MCF 10A (cell line): ENCODE results near the gene CCDC102B. TPM values are rescaled to one million over a fixed set of nuclear protein-coding genes. Genes with fewer than 3 reads are reported as not detected.

ENCODE experiments used
- BruUV-seq: library from RNA; stranded (reverse); fragments of 400-500 nt; replicated peaks from 2 replicates; lab custom pipeline; 2021; lab: Mats Ljungman, UMichigan
- CTCF ChIA-PET: fragments of 300-600 bp; sonication (Branson Sonifier 250); formaldehyde crosslinking; extraction: SDS; loops from one replicate; lab custom pipeline; 2021; ENCODE audit warnings: antibody characterized with exemption, inconsistent platforms; lab: Yijun Ruan, JAX
- POLR2A ChIA-PET: fragments of 300-600, 350-650 bp; sonication (Branson Sonifier 250); formaldehyde crosslinking; extraction: SDS; loops from one replicate; lab custom pipeline; 2020; ENCODE audit warnings: antibody characterized with exemption, inconsistent platforms; lab: Yijun Ruan, JAX
- DNase-seq: peaks from one replicate; pipeline ENCODE4 v3.0.0-alpha.2; 2018; ENCODE audit not compliant: unreplicated experiment
- H3K27ac Mint-ChIP-seq: one replicate; pipeline ENCODE4 v1.8.0; 2022; ENCODE audit warnings: mild to moderate bottlenecking, low read depth, mixed read lengths; ENCODE audit not compliant: unreplicated experiment
- H3K27me3 Mint-ChIP-seq: one replicate; pipeline ENCODE4 v1.8.0; 2022; ENCODE audit warnings: mixed read lengths; ENCODE audit not compliant: insufficient read depth, unreplicated experiment
- H3K36me3 Mint-ChIP-seq: one replicate; pipeline ENCODE4 v1.8.0; 2022; ENCODE audit warnings: mild to moderate bottlenecking, moderate library complexity, mixed read lengths; ENCODE audit not compliant: insufficient read depth, unreplicated experiment
- H3K4me1 Mint-ChIP-seq: one replicate; pipeline ENCODE4 v1.8.0; 2022; ENCODE audit warnings: mixed read lengths; ENCODE audit not compliant: insufficient read depth, unreplicated experiment
- H3K4me3 Mint-ChIP-seq: one replicate; pipeline ENCODE4 v1.8.0; 2022; ENCODE audit warnings: mild to moderate bottlenecking, moderate library complexity, mixed read lengths; ENCODE audit not compliant: unreplicated experiment
- H3K9me3 Mint-ChIP-seq: one replicate; pipeline ENCODE4 v1.8.0; 2022; ENCODE audit warnings: mixed read lengths; ENCODE audit not compliant: unreplicated experiment
- intact Hi-C: fragments of 100-400 bp; cut with micrococcal nuclease; formaldehyde crosslinking; loops from 2 replicates; pipeline ENCODE4 v1.14.1; 2022
- total RNA-seq: library from RNA; stranded (reverse); gene quantifications from 2 replicates; pipeline ENCODE4 v1.2.3, GENCODE V29; 2022
- TF ChIP-seq, protein P1 (sequence below): fragments of 200-600 bp; IDR thresholded peaks from one replicate; pipeline ENCODE4 v1.8.0; 2022; ENCODE audit warnings: antibody characterized with exemption, mild to moderate bottlenecking; ENCODE audit not compliant: unreplicated experiment

The CCDC102B gene
- total RNA-seq, 1 experiment from 2014 or later: 3.4 TPM

DNA sequence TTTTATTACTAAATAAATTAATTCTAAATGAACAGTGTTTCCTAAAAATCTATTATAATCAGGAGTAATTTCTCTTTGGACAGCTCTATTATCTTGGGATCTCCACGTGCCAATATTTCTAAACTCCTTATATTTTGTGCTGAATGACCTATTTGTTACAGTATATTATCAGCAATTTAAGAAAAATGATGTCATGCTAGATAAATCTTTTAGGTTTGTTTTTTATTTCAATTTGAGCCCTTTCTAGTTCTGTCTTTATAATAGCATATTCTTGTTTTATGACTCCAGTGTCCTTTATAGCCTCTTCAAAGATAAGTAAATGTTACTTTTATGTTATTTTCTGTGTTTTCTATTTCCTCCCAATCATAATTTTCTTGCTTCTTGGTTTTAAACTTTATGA, 269.2 kb downstream of the CCDC102B start:
- TF ChIP-seq, protein P1, sequence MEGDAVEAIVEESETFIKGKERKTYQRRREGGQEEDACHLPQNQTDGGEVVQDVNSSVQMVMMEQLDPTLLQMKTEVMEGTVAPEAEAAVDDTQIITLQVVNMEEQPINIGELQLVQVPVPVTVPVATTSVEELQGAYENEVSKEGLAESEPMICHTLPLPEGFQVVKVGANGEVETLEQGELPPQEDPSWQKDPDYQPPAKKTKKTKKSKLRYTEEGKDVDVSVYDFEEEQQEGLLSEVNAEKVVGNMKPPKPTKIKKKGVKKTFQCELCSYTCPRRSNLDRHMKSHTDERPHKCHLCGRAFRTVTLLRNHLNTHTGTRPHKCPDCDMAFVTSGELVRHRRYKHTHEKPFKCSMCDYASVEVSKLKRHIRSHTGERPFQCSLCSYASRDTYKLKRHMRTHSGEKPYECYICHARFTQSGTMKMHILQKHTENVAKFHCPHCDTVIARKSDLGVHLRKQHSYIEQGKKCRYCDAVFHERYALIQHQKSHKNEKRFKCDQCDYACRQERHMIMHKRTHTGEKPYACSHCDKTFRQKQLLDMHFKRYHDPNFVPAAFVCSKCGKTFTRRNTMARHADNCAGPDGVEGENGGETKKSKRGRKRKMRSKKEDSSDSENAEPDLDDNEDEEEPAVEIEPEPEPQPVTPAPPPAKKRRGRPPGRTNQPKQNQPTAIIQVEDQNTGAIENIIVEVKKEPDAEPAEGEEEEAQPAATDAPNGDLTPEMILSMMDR: no peak
- no peak for DNase-seq
- ChIA-PET POLR2A (no interaction called here), CTCF (no interaction called here)
- Mint-ChIP-seq H3K27me3 (peaks cover 49% of the 10 kb centered on the region), H3K36me3 (no peaks in the 10 kb centered on the region), H3K4me3 (no peak overlapping the region), H3K27ac (no peak overlapping the region), H3K4me1 (no peaks in the 10 kb centered on the region), H3K9me3 (no peaks in the 10 kb centered on the region)
- intact Hi-C loops: no loop called here
- BruUV-seq: no TSS peak

DNA sequence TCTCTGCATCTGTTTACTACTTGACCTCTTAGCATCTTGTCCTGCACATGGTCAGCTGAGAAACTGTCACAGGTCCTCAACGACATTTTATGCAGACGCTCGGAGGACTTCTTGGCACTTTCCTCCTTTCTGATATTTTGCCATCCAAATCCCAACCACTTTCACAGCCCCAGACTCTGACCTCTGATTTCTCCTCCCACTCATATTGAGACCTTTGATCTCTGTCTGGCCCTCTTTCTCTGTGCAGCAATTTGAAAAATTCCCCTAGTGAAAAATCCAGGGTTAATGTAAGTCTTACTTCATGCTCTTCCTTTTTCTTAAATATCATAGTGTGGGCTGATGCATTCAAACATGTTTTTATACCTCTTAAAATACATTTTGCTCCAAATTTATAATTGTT, 273.8 kb downstream of the CCDC102B start:
- TF ChIP-seq, protein P1: no peak
- ChIA-PET POLR2A (no interaction called here), CTCF (interaction anchor here (0.5 kb wide), 1 partner anchor 105 kb away, joined by 3 read pairs; no protein-coding TSS in a partner anchor)
- no TSS peak for BruUV-seq
- H3K9me3 Mint-ChIP-seq: no peaks in the 10 kb centered on the region
- no peak for DNase-seq
- H3K27ac Mint-ChIP-seq: no peak overlapping the region
- H3K27me3 Mint-ChIP-seq: peaks cover 67% of the 10 kb centered on the region
- H3K4me3 Mint-ChIP-seq: no peak overlapping the region
- H3K4me1 Mint-ChIP-seq: no peaks in the 10 kb centered on the region
- intact Hi-C loops: no loop called here
- no peaks in the 10 kb centered on the region for H3K36me3 Mint-ChIP-seq

- Mint-ChIP-seq H3K27ac (no peak overlapping the region), H3K4me3 (no peak overlapping the region), H3K36me3 (no peaks in the 10 kb centered on the region), H3K9me3 (no peaks in the 10 kb centered on the region), H3K4me1 (no peaks in the 10 kb centered on the region), H3K27me3 (peaks cover 53% of the 10 kb centered on the region)
- intact Hi-C loops: no loop called here
- no TSS peak for BruUV-seq
- ChIA-PET POLR2A (no interaction called here), CTCF (no interaction called here)
- TF ChIP-seq, protein P1: no peak
- no peak for DNase-seq
Measured at GRCh38 chr18:69081846-69082245, 284.0 kb downstream of the CCDC102B start.

GRCh38 chr18:69082499-69082898, 284.6 kb downstream of the CCDC102B start:
- no peaks in the 10 kb centered on the region for H3K4me1 Mint-ChIP-seq
- H3K27me3 Mint-ChIP-seq: peaks cover 53% of the 10 kb centered on the region
- intact Hi-C loops: no loop called here

More at GRCh38 chr18:69082499-69082898, 284.6 kb downstream of the CCDC102B start:
- H3K9me3 Mint-ChIP-seq: no peaks in the 10 kb centered on the region
- no TSS peak for BruUV-seq
- H3K4me3 Mint-ChIP-seq: no peak overlapping the region
- no peak for DNase-seq
- TF ChIP-seq, protein P1: no peak
- no peak overlapping the region for H3K27ac Mint-ChIP-seq
- CTCF ChIA-PET: interaction anchor here (0.6 kb wide), 1 partner anchor 1864 kb away, joined by 3 read pairs; no protein-coding TSS in a partner anchor
- H3K36me3 Mint-ChIP-seq: no peaks in the 10 kb centered on the region
- POLR2A ChIA-PET: no interaction called here
